NB4 (cell line): ENCODE results near the gene GSTT2B.
"Not testable (repeated sequence)": the region's sequence is repeated elsewhere in the genome, so short reads cannot be mapped to it uniquely, and the experiment has no call there.

ENCODE experiments used
- CTCF ChIP-seq: IDR thresholded peaks from one replicate; pipeline ENCODE4 v1.5.1; 2012; ENCODE audit warnings: low read depth, low read length
- MAX ChIP-seq: IDR thresholded peaks from 2 replicates; pipeline ENCODE4 v1.6.1; 2011; ENCODE audit warnings: low read depth, low read length
- MYC ChIP-seq: IDR thresholded peaks from 2 replicates; pipeline ENCODE4 v1.6.1; 2011; ENCODE audit warnings: low read depth, low read length
- POLR2A ChIP-seq: IDR thresholded peaks from 2 replicates; pipeline ENCODE4 v1.6.1; 2011; ENCODE audit warnings: mild to moderate bottlenecking; ENCODE audit not compliant: insufficient read length; ENCODE audit errors: extremely low read depth

DNA sequence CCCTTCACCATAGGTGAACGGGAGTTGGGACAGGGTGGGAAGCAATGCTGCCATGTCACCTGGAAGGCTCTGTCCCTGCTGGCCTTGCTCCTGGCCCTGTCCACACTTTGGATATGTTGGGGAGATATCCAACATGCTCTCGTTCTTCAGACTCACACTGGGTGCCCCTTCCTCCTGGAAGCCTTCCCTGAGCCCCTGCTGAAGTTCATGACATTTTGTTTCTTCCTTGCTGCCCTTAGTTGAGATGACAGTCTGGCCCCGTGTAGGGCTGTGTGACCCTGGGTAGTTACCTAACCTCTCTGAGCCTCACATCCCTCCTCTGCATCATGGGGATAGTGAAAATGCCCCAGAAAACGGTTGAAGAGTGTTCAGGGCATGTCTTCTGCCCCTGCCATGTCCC lies 7.5 kb downstream of the GSTT2B start:
- not testable (repeated sequence) for TF ChIP-seq MYC, CTCF, POLR2A, MAX
